ENCODE data around the gene TNIK.
A peak's percentile ranks its signal among the peaks of the same experiment; 100 is the strongest.

The TNIK gene

GRCh38 chr3:171379281-171379680, 80.9 kb downstream of the TNIK start:
- no peak for TF ChIP-seq CTCF (IDR thresholded peaks at IDR 0.05; ENCODE audit: low read depth, low read length)
- DNase-seq (ENCODE audit: extremely low read depth, low read depth) = peak; percentile 3

GRCh38 chr3:171378586-171378985, 81.6 kb downstream of the TNIK start:
- no peak for DNase-seq (ENCODE audit: extremely low read depth, low read depth)
- TF ChIP-seq CTCF (IDR thresholded peaks at IDR 0.05; ENCODE audit: low read depth, low read length) = no peak

GRCh38 chr3:171377859-171378258, 82.3 kb downstream of the TNIK start:
- no peak for DNase-seq (ENCODE audit: extremely low read depth, low read depth)
- no peak for TF ChIP-seq CTCF (IDR thresholded peaks at IDR 0.05; ENCODE audit: low read depth, low read length)

- no peak for TF ChIP-seq CTCF (IDR thresholded peaks at IDR 0.05; ENCODE audit: low read depth, low read length)
- no peak for DNase-seq (ENCODE audit: extremely low read depth, low read depth)
Measured at GRCh38 chr3:171376596-171376947, 83.6 kb downstream of the TNIK start.

GRCh38 chr3:171375666-171376595, 84.3 kb downstream of the TNIK start:
- TF ChIP-seq CTCF (IDR thresholded peaks at IDR 0.05; ENCODE audit: low read depth, low read length) = no peak
- DNase-seq (ENCODE audit: extremely low read depth, low read depth) = no peak

GRCh38 chr3:171374661-171375285, 85.4 kb downstream of the TNIK start:
- TF ChIP-seq CTCF (IDR thresholded peaks at IDR 0.05; ENCODE audit: low read depth, low read length) = no peak
- DNase-seq (ENCODE audit: extremely low read depth, low read depth) = no peak

GRCh38 chr3:171374260-171374659, 85.9 kb downstream of the TNIK start:
- DNase-seq (ENCODE audit: extremely low read depth, low read depth) = no peak
- TF ChIP-seq CTCF (IDR thresholded peaks at IDR 0.05; ENCODE audit: low read depth, low read length) = no peak

All from AG09319 (cell line).